OCI-LY1 (cell line): ENCODE measurements around the gene MAGI1.

ENCODE experiments used
- H2AFZ ChIP-seq: fragments of 200-600 bp; sonication (generic), shearing (Covaris generic); 2 replicates; pipeline ENCODE4 v1.6.0; 2014; ENCODE audit warnings: antibody characterized with exemption, mild to moderate bottlenecking, low read length
- H3F3A ChIP-seq: fragments of 200-600 bp; sonication (generic), shearing (Covaris generic); 2 replicates; pipeline ENCODE4 v1.6.0; 2014; ENCODE audit warnings: mild to moderate bottlenecking, antibody characterized with exemption, low read length, moderate library complexity; ENCODE audit not compliant: insufficient read depth
- H3K27ac ChIP-seq: fragments of 200-600 bp; sonication (generic); 2 replicates; pipeline ENCODE4 v1.5.1; 2014; ENCODE audit warnings: low read length, mixed run types, mild to moderate bottlenecking, low read depth; ENCODE audit not compliant: poor library complexity, severe bottlenecking
- H3K27me3 ChIP-seq: fragments of 200-600 bp; sonication (generic); 2 replicates; pipeline ENCODE4 v1.6.0; 2014; ENCODE audit warnings: antibody characterized with exemption, mild to moderate bottlenecking, low read length, moderate library complexity; ENCODE audit not compliant: insufficient read depth
- H3K36me3 ChIP-seq: fragments of 200-600 bp; sonication (generic); 2 replicates; pipeline ENCODE4 v1.6.1; 2014; ENCODE audit warnings: mild to moderate bottlenecking, antibody characterized with exemption, low read length, moderate library complexity, mixed read lengths; ENCODE audit not compliant: insufficient read depth
- H3K4me1 ChIP-seq: fragments of 200-600 bp; sonication (generic); 2 replicates; pipeline ENCODE4 v1.5.1; 2014; ENCODE audit warnings: mild to moderate bottlenecking, low read length, moderate library complexity; ENCODE audit not compliant: insufficient read depth, severe bottlenecking
- H3K4me2 ChIP-seq: fragments of 200-600 bp; sonication (generic), shearing (Covaris generic); 2 replicates; pipeline ENCODE4 v1.6.1; 2014; ENCODE audit warnings: low read length
- H3K4me3 ChIP-seq: fragments of 200-600 bp; sonication (generic); 2 replicates; pipeline ENCODE4 v1.5.1; 2014; ENCODE audit warnings: low read length, low read depth, mild to moderate bottlenecking, mixed read lengths; ENCODE audit not compliant: poor library complexity, severe bottlenecking
- H3K79me2 ChIP-seq: fragments of 200-600 bp; shearing (Covaris generic); 2 replicates; pipeline ENCODE4 v1.6.1; 2016; ENCODE audit warnings: mixed run types, low read length, mixed read lengths; ENCODE audit not compliant: insufficient read depth
- H3K9ac ChIP-seq: fragments of 200-600 bp; sonication (generic), shearing (Covaris generic); 2 replicates; pipeline ENCODE4 v1.6.1; 2014; ENCODE audit warnings: mild to moderate bottlenecking, low read length, mixed read lengths
- H3K9me2 ChIP-seq: fragments of 200-600 bp; sonication (generic), shearing (Covaris generic); 2 replicates; pipeline ENCODE4 v1.6.1; 2014; ENCODE audit warnings: low read depth, mild to moderate bottlenecking, low read length, mixed read lengths
- H3K9me3 ChIP-seq: fragments of 200-600 bp; shearing (Covaris generic); 2 replicates; pipeline ENCODE4 v1.6.1; 2014; ENCODE audit warnings: low read length, mixed read lengths
- H4K20me1 ChIP-seq: fragments of 200-600 bp; sonication (generic), shearing (Covaris generic); 2 replicates; pipeline ENCODE4 v1.6.0; 2016; ENCODE audit warnings: mild to moderate bottlenecking, low read length; ENCODE audit not compliant: insufficient read depth
- CTCF ChIP-seq: fragments of 200-600 bp; sonication (generic), shearing (Covaris generic); IDR thresholded peaks from 2 replicates; pipeline ENCODE4 v1.5.1; 2017; ENCODE audit warnings: mild to moderate bottlenecking, antibody characterized with exemption, low read length, moderate library complexity, mixed read lengths
- EZH2 ChIP-seq: fragments of 200-600 bp; sonication (generic), shearing (Covaris generic); IDR thresholded peaks from 2 replicates; pipeline ENCODE4 v1.8.0; 2017; ENCODE audit warnings: borderline replicate concordance, mixed run types, mild to moderate bottlenecking, antibody characterized with exemption, low read length, moderate library complexity, mixed read lengths

Gene MAGI1

GRCh38 chr3:65946438-65946837, 92.3 kb downstream of the MAGI1 start:
- Histone ChIP-seq H2AFZ (no peak overlapping the region), H3K9me3 (no peaks in the 10 kb centered on the region)

GRCh38 chr3:65945953-65946352, 92.8 kb downstream of the MAGI1 start:
- Histone ChIP-seq H3K9me2 (no peaks in the 10 kb centered on the region), H2AFZ (no peak overlapping the region), H3K36me3 (no peaks in the 10 kb centered on the region), H3K27ac (no peak overlapping the region), H3K4me1 (no peaks in the 10 kb centered on the region), H4K20me1 (no peaks in the 10 kb centered on the region), H3K27me3 (no peaks in the 10 kb centered on the region), H3F3A (no peaks in the 10 kb centered on the region), H3K9ac (no peak overlapping the region), H3K9me3 (no peaks in the 10 kb centered on the region), H3K4me2 (no peak overlapping the region), H3K79me2 (no peaks in the 10 kb centered on the region), H3K4me3 (no peak overlapping the region)
- TF ChIP-seq EZH2 (no peak), CTCF (no peak)

More at GRCh38 chr3:65946438-65946837, 92.3 kb downstream of the MAGI1 start:
- H3K9me2 ChIP-seq: no peaks in the 10 kb centered on the region
- H3K4me2 ChIP-seq: no peak overlapping the region
- no peak overlapping the region for H3K4me3 ChIP-seq
- no peaks in the 10 kb centered on the region for H3F3A ChIP-seq
- no peak for TF ChIP-seq CTCF
- TF ChIP-seq EZH2: no peak
- H3K27ac ChIP-seq: no peak overlapping the region
- H3K9ac ChIP-seq: no peak overlapping the region
- H3K79me2 ChIP-seq: no peaks in the 10 kb centered on the region
- H3K4me1 ChIP-seq: no peaks in the 10 kb centered on the region
- no peaks in the 10 kb centered on the region for H4K20me1 ChIP-seq
- H3K36me3 ChIP-seq: no peaks in the 10 kb centered on the region
- no peaks in the 10 kb centered on the region for H3K27me3 ChIP-seq

- Histone ChIP-seq H3F3A (no peaks in the 10 kb centered on the region), H3K4me1 (no peaks in the 10 kb centered on the region), H3K9me3 (no peaks in the 10 kb centered on the region), H3K27ac (no peak overlapping the region), H3K4me3 (no peak overlapping the region), H3K79me2 (no peaks in the 10 kb centered on the region), H3K9ac (no peak overlapping the region), H3K4me2 (no peak overlapping the region), H4K20me1 (no peaks in the 10 kb centered on the region), H3K36me3 (no peaks in the 10 kb centered on the region), H3K27me3 (no peaks in the 10 kb centered on the region), H2AFZ (no peak overlapping the region), H3K9me2 (no peaks in the 10 kb centered on the region)
- TF ChIP-seq EZH2 (no peak), CTCF (no peak)
Observed at GRCh38 chr3:65945480-65945879, 93.2 kb downstream of the MAGI1 start.
